HG03457 (cell line): ENCODE results near the gene SIRT5.

Source experiments
- ATAC-seq: cut with Tn5 transposase; IDR thresholded peaks from one replicate; pipeline ENCODE4 v1.9.1; 2021; ENCODE audit warnings: moderate number of reproducible peaks; ENCODE audit not compliant: unreplicated experiment

SIRT5 gene

DNA sequence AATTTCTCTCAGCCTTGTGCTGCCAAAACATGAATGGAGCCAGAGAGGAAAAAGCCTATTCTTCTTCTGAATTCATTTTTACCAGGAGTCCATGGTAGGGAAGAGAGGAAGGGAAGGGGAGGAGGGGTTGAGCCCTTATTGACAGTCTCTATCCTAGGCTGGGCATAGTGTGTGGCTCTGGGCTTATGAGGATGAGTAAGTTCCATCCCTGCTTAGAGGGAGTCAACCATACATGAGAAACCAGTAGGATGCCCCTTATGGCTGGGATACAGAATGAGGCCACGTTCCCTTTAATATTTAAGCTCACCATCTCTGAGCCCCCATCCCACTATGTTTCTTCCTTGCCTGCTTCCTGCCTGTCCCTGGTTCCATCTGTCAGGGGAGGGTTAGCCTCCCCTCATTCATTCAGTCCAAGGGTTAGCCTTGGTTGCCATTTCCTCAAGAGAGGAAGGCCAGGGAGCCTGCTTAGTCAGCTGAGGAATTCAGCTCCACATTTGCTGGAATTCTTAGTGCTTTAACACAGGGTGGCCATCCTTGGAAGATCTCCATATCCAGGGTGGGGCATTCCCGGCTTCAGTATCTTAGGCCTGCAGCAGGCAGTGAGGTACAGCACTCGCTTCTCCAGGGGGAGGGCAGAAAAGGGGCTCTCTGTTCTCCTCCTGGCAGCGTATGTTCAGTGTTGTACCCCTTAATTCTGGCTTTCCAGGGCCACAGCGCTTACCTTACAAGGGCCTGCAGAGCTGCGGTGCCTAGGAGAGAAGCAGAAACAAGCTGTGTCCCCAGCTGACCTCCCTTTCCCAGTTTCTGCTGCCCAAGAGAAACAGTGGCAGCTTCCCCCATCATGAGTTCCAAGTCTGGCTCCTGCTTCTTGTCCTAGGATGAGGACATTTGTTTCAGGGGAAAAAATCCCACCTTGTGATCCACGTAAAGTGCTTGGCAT lies 12.5 kb downstream of the SIRT5 start:
- no peak for ATAC-seq

DNA sequence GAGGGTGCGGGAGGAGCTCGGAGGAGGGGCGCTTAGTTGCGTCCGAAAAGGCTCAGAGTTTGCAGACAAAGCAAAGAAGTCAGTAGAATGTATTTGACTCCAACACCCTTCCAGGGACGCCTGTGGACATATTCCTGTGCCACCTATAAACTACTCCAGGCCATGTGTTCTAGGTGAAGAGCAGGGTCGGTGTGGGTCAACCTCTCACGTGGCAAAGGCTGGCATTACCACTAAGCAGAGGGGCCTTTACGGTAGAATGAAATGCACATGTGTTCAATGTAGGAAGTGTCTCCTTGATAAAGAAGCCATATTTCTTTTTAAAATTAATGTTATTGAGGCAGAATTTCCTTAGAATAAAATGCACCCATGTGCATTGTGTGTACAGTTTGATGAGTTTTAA lies 15.4 kb downstream of the SIRT5 start:
- ATAC-seq = no peak

DNA sequence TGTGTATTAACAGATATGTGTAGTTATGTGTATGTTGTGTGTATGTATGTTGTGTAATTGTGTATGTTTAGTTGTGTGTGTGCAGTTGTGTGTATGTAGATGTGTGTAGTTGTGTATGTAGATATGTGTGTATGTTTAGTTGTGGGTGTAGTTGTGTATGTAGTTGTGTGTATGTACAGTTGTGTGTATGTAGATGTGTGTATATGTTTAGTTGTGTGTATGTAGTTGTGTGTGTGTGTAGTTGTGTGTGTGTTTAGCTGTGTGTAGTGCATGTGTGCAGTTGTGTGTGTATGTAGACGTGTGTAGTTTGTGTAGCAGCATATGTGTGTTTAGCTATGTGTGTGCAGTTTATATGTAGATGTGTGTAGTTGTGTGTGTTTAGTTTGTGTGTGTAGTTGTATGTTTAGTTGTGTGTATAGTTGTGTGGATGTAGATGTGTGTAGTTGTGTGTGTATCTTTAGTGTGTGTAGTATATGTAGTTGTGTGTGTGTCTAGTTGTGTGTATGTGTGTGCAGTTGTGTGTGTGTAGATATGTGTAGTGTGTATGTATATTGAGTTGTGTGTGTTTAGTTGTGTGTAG lies 16.3 kb downstream of the SIRT5 start:
- no peak for ATAC-seq

DNA sequence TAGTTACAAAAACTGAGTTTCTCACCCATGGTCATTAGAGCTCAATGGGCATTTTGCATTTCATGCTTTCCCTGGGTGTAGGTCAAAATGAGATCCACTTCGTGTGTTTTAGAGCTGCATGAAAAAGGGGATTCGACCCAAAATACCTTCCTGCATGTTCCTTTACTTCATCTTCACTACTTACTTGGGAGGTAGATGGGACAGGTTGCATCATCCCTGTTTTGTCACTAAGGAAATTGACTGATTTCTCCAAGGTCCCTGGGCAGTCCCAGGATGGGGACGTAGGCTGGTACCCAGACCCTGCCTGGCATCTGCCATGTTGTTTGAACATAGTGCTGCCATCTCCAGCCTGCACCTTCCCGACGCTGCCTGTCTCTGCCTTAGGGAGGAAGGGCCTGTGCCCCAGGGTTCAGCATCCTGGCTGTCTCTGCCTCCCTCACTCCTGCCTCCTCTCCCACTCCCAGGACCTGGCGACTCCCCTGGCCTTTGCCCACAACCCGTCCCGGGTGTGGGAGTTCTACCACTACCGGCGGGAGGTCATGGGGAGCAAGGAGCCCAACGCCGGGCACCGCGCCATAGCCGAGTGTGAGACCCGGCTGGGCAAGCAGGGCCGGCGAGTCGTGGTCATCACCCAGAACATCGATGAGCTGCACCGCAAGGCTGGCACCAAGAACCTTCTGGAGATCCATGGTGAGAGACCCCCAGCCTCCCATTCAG lies 17.0 kb downstream of the SIRT5 start:
- no peak for ATAC-seq

DNA sequence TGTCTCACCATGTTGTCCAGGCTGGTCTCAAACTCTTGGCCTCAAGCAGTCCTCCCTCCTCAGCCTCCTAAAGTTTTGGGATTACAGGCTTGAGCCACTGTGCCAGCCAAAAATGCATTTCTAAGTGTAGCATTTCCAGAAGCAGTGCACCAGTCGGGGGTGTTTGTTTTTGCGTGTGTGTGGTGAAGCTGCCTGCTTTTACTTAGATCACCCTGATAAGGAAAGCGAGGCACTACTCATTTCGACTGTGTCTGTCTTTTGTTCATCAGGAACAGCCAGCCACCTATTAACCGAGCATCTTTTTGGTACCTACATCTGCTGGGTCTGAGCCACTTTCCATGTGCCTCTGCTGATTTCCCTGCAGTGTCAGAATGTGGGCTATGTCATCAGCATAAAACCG lies 18.7 kb downstream of the SIRT5 start:
- ATAC-seq = no peak

DNA sequence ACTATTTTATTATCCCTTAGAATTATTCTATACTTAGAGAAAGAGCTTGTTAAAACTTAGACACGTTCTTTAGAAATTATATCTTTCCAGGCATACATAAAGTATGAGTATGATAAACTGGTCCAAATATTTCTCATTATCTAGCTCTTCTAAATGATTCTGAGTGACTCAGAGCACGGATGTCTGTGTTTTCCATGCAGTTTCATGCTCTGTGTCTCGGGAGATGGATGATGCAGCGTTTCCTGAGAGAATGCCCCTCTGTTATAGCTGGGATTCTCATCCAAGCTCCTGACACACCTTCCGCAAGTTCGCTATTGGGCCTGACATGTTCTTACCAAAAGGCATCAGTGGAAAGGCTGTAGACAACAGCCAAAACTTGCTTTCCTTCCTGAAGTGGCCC lies 19.3 kb downstream of the SIRT5 start:
- no peak for ATAC-seq

DNA sequence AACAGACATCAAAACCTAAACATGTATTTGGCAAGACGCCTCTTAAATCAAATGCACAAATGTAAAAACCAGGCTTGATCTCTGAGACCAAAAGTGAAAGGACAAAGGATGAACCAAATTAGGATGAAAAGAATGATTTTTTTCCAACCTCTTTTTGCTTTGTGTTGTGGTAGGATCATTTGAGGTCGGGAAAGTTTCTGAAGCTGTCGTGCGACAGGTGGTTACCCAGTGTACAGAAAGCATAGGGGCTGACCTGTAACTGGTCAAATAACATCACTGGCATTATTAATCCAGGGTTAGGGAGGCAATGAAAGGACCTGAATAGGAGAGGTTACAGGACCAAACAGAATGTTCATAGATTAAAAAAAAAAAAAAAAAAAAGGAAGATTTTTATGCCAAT lies 22.7 kb downstream of the SIRT5 start:
- ATAC-seq = no peak

DNA sequence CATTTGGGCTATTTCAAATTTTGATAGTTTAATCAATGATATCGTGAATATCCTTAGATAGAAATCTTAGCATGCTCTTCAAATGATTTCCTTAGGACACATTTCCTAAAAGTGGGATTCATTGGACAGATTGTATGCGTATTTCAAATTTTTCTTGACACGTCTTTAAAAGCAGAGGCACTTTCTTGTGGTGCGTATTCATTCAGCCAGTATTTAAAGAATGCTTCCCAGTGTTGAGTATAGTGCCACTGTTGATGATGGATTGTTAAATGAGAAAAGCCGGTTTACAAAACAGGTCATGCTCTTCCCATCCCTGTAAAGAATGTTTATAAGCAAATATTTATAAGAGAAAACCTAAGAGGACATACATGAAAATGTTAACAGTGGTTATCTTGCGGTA lies 25.6 kb downstream of the SIRT5 start:
- ATAC-seq = no peak

DNA sequence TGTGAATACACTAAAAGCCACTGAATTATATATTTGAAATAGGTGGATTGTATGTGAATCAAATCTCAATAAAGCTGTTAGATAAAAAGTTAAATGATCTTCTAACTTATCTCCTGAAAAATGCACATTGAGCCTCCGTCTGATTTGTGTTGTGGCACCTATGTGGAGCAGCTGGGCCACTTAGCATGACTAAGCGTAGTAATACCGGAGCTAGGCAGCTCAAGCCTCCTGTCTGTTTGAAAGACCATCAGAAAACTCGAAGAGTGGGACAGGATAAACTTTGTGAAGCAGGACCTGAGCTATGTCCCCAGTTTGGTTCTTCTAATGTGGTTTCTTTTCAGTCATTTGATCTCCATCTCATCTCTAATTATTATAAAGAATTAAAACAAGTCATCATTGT lies 29.7 kb downstream of the SIRT5 start:
- ATAC-seq = no peak

DNA sequence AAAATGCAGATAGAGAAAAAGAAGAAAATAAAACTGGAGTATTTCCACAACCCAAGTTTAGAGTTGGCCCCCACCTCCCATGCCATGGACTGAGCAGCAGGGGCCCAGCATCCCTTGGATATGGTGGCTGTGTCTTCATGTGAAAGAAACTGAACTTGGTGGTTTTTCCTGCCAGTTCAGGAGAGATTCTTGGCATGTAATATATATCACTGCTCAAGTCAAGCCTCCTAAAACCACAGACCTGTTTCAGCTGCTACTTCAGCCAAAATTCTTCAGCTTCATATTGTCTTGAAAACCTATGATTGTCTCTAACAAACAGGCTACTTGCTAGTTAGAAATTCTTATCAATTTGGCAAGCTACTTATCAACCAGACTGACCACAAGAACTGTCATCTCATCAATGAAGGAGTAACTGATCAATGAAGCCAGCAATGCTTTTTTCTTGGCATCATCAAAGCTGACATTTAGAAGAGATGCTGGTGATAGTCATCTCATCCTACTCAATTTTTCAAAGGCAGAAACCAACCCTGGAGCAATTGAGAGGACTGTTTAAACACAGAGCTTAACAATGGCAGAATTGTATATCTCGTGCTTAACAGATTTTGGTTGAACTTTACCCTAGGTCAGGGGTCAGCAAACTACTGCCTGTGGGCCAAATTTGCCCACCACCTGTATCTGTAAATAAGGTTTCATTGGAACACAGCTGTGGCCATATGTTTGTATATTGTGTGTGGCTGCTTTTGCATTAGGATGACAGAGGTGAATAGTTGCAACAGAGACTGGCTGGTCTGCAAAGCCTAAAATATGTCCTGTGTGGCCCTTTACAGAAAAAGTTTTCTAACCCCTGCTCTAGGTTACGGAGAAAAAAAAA lies 30.4 kb downstream of the SIRT5 start:
- ATAC-seq = no peak

DNA sequence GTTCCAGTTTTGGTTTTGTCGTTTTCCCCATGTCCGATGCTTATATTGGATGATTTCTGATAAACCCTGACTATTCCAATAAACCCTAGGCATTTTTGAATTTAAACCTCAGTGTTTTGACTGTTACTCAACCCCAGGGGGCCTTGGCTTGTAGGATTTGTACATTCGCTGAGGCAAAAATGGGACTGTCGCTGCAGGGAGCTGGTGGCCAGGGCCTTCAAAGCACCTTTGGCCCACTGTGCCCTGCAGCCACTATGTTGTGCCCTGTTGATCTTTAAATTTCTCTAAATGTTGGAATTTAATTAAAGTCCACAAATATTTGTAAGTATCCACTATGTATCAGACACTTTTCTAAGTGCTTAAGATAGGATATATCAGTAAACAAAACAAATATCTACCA lies 31.2 kb downstream of the SIRT5 start:
- no peak for ATAC-seq

DNA sequence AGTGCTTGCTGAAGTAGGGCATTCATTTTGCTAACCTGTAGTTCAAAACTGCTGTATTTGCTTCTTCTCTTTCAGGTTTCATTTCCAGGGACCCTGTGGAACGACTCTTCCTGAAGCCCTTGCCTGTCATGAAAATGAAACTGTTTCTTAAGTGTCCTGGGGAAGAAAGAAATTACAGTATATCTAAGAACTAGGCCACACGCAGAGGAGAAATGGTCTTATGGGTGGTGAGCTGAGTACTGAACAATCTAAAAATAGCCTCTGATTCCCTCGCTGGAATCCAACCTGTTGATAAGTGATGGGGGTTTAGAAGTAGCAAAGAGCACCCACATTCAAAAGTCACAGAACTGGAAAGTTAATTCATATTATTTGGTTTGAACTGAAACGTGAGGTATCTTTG lies 37.3 kb downstream of the SIRT5 start:
- no peak for ATAC-seq

DNA sequence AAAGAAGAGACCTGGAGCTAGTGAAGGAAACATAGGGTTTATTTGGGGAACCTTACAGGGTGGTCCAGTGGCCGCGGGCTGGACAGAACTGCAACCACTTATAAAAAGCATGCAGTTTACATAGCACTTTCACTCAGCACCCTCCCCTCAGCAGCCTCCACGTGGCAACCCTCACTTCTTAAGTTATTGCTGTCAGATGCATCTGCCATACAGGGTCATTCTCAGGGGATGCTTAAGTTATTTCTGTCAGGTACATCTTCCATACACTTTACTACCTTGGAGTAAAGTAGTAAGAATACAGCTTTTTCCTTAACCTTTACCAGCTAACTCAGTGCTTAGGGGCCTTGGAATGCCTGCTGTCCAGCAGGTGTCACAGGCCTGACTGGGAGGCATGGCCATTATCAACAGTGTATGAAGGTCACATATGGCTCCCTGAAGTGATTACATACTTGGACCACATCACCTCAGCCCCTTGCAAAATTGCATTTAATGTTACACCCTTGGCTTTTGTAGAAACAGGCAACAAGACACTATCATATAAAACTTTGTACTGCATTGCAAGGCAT lies 38.7 kb downstream of the SIRT5 start:
- no peak for ATAC-seq

DNA sequence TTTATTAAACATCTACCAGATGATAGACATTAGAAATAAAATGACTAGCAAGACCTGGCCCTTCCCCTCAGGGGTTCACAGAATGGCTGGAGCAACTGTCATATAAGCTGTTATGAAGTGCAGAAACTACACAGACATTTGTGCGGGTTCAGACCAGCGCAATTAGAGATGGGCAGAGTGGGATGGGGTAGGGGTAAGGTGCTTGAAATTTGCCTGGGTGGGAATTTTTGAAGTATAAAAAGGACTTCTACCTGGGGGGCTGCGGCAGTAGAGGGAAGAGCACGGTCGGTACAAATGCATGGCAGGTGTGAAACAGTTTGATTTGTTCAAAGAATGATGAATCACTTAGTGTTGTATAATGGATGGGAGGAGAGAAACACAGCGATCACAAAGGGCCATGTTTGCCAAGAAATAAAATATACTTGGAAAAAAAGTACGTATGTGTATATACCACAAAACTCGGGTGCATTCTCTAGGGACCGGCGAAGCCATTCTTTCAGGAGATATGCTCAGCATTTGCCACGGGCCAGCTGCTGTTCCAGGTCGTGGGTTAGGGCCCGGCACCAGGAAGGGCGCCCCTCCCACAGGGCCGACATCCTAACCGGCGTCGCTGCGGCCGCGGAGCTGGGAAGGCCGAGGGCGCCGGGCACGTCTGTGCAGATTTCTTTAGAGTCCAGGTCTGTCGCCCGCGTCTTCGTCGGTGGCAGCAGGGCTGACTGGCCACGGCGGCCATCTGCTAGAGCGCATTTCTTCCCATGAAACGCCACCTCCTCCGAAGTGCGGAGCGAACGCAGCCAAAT lies 39.9 kb downstream of the SIRT5 start:
- ATAC-seq = peak; percentile 4

DNA sequence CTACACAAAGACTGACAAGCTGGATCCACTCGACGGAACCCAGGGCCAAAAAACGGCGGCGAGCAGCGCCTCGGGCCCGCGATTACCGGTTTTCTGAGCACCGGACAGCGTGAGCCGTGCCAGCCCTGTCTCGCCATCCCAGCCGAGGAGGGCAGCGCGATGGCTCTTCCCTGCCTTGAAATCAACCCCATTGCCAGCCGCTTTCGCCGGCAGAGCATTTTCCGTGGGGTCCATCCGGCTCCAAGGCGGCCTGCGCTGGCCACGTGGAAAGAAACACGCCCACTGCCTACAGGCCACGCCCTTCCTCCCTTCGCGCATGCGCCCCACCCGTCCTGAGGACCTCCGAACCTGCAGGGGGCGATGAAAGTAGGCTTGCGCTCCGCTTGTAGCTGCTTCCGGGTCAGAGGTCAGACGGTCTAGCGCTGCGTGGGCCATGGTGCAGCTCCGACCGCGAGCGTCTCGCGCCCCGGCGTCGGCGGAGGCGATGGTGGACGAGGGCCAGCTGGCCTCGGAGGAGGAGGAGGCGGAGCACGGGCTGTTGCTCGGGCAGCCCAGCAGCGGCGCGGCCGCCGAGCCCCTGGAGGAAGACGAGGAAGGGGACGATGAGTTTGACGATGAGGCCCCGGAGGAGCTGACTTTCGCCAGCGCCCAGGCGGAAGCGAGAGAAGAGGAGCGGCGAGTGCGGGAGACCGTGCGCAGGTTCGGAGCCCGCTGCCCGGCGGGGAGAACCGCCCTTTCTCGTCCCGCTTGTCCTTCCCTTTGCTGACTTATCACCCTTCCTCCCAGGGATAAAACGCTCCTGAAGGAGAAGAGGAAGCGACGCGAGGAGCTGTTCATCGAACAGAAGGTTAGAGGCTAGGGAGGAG lies 40.8 kb downstream of the SIRT5 start, which contains the start of gene NOL7:
NOL7 (plus strand) TSS at position 410 of the 866 bp plus-strand sequence; CDS start at position 434, 24 bp downstream.
- peak; percentile 85 for ATAC-seq

DNA sequence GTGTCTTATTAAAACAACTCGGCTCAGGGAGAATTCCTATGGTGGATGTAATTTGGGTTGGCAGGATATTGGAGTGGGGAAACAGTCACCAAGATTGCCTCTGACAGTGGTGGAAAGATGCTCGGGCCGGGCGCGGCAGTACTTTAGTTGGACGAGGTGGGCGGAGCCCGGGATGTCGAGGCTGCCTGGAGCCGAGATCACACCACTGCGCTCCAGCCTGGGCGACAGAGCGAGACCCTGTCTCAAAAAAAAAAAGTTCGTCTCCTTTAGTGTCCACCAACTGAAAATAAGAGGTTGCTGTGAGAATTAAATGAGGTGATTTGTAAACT lies 41.4 kb downstream of the SIRT5 start:
- ATAC-seq = no peak

DNA sequence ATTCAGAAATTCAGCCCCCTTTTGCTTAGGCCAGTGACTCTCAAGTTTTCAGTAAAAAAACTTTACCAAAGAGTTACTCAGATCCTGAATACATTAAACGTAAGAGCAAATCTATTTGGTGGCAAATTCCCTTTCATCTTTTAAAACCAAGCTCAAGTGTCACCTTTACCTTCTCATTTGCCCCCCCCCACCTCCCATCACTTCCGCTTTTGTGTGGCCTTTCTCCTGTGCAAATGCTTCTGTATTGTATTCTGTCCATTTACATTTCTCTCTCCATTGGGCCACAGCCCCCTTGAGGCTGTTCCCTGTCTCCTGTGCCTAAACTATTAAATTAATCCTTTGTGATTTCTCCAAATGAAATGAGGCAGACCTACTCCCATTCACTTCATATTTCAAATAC lies 42.7 kb downstream of the SIRT5 start:
- no peak for ATAC-seq

DNA sequence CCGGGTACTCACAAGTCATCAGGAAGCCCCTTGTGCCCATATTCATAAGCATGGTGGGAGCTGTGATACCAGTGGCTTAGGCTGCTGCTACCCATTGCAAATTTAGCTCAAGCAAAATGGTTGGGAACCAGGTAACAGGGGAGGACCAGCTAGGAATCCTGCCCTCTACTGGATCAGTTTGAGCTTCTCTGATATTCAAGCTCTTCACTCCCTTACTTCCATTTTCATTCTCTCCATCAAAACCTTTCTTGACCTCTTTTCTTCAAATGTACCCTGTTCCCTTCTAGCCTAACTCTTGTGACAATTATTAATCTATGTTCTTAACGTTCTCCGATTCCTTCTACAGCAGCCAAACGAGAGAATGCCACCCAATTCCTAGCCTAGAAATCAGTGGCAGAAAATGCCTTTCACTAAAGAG lies 50.5 kb downstream of the SIRT5 start:
- no peak for ATAC-seq
